Prostate gland (tissue), 2 donors: ENCODE results near the gene KCNAB1. TPM values are rescaled to one million over a fixed set of nuclear protein-coding genes. Genes with fewer than 3 reads are reported as not detected.

Experiments used
- DNase-seq: peaks from one replicate; pipeline ENCODE4 v3.0.0-alpha.2; 2019; ENCODE audit warnings: low spot score
- H3K27ac ChIP-seq, 2 donors: fragments of 200-600 bp; sonication (generic); 2 replicates each; pipeline ENCODE4 v1.5.1; 2017 to 2019
- H3K27me3 ChIP-seq: fragments of 200-600 bp; sonication (generic); replicated peaks from 2 replicates; pipeline ENCODE4 v1.5.1; 2019; ENCODE audit not compliant: insufficient read depth
- H3K36me3 ChIP-seq, 2 donors: fragments of 200-600 bp; sonication (generic); 1 replicate in 1 of 2; 2 replicates in 1 of 2; pipeline versions ENCODE4 v1.5.1 to v1.8.1; 2017 to 2019
- H3K4me1 ChIP-seq: fragments of 200-600 bp; sonication (generic); replicated peaks from 2 replicates; pipeline ENCODE4 v1.5.1; 2019
- H3K4me3 ChIP-seq, 2 donors: fragments of 200-600 bp; sonication (generic); 2 replicates each; pipeline ENCODE4 v1.5.1; 2017 to 2019
- H3K9me3 ChIP-seq: fragments of 200-600 bp; sonication (generic); 2 replicates; pipeline ENCODE4 v1.5.1; 2017
- CTCF ChIP-seq, 4 experiments: fragments of 200-600 bp in 2 of 4; fragments of 450-650 bp in 2 of 4; sonication (generic) in 2 of 4; IDR thresholded peaks; 1 replicate in 3 of 4; 2 replicates in 1 of 4; pipeline ENCODE4 v1.5.1; 2016 to 2019; ENCODE audit warnings: antibody characterized with exemption in 4 of 4, mild to moderate bottlenecking in 2 of 4, moderate library complexity in 2 of 4
- POLR2A ChIP-seq: fragments of 450-650 bp; IDR thresholded peaks from one replicate; pipeline ENCODE4 v1.6.1; 2016; ENCODE audit warnings: antibody characterized with exemption, mild to moderate bottlenecking
- POLR2AphosphoS5 ChIP-seq: sonication (generic); formaldehyde crosslinking; IDR thresholded peaks from one replicate; pipeline ENCODE4 v1.6.1; 2017; ENCODE audit warnings: antibody characterized with exemption
- WGBS: methylation state at CpG from one replicate; pipeline ENCODE4 v1.1.5; 2018; 5-methylcytosine and 5-hydroxymethylcytosine counted together
- intact Hi-C: fragments of 100-400 bp; cut with DNase I; formaldehyde crosslinking; loops from one replicate; pipeline ENCODE4 v1.14.2; 2022
- total RNA-seq, 2 donors: library from RNA; depleted of rRNA; stranded (reverse); fragments of >200 nt; gene quantifications; one replicate each; pipeline ENCODE4 v1.1.0, GENCODE V29; 2016

KCNAB1 gene
- total RNA-seq, 2 donors from 2014 or later = 5.2 to 9.5 TPM

- Histone ChIP-seq H3K27me3 (no peaks in the 10 kb centered on the region), H3K36me3 (no peaks in the 10 kb centered on the region), H3K4me3 (no peak overlapping the region), H3K4me1 (no peaks in the 10 kb centered on the region), H3K9me3 (no peaks in the 10 kb centered on the region), H3K27ac (no peak overlapping the region)
- 86% methylated on average over 3 of the region's 3 CpGs for WGBS
- intact Hi-C loops = no loop called here
- no peak for DNase-seq
- TF ChIP-seq POLR2AphosphoS5 (no peak), POLR2A (no peak), CTCF (IDR thresholded peaks at IDR 0.05) (no peak)
Measured at GRCh38 chr3:156483002-156483401, 362.6 kb downstream of the KCNAB1 start.

- Histone ChIP-seq H3K9me3 (no peaks in the 10 kb centered on the region), H3K27ac (peak overlapping the region in 1 of 2 donors; percentile 45)
- WGBS = 21% methylated on average over 1 of the region's 1 CpG
Measured at GRCh38 chr3:156483426-156483825, 363.0 kb downstream of the KCNAB1 start.

GRCh38 chr3:156483961-156484787, 363.8 kb downstream of the KCNAB1 start:
- Histone ChIP-seq H3K27me3 (no peaks in the 10 kb centered on the region), H3K4me3 (no peak overlapping the region), H3K36me3 (no peaks in the 10 kb centered on the region), H3K27ac (peak overlapping the region; percentile 45 to 58), H3K4me1 (no peaks in the 10 kb centered on the region), H3K9me3 (no peaks in the 10 kb centered on the region)
- 22% methylated on average over 6 of the region's 6 CpGs for WGBS
- intact Hi-C loops = no loop called here
- DNase-seq = no peak
- TF ChIP-seq POLR2A (no peak), POLR2AphosphoS5 (peak; percentile 14), CTCF (IDR thresholded peaks at IDR 0.05) (no peak)

More at GRCh38 chr3:156483426-156483825, 363.0 kb downstream of the KCNAB1 start:
- H3K36me3 ChIP-seq = no peaks in the 10 kb centered on the region
- H3K4me1 ChIP-seq = no peaks in the 10 kb centered on the region
- TF ChIP-seq POLR2A (no peak), POLR2AphosphoS5 (no peak), CTCF (IDR thresholded peaks at IDR 0.05) (no peak)
- no peak overlapping the region for H3K4me3 ChIP-seq
- no peak for DNase-seq
- intact Hi-C loops = no loop called here
- H3K27me3 ChIP-seq = no peaks in the 10 kb centered on the region

- H3K9me3 ChIP-seq = no peaks in the 10 kb centered on the region
- TF ChIP-seq CTCF (IDR thresholded peaks at IDR 0.05) = no peak
- no peak for TF ChIP-seq POLR2A
- no peak for TF ChIP-seq POLR2AphosphoS5
- 97% methylated on average over 3 of the region's 3 CpGs for WGBS
- no peak for DNase-seq
- no peak overlapping the region for H3K27ac ChIP-seq
- no peak overlapping the region for H3K4me3 ChIP-seq
- H3K36me3 ChIP-seq = no peaks in the 10 kb centered on the region
- H3K27me3 ChIP-seq = no peaks in the 10 kb centered on the region
- H3K4me1 ChIP-seq = no peaks in the 10 kb centered on the region
- intact Hi-C loops = no loop called here
Measured at GRCh38 chr3:156488767-156489166, 368.4 kb downstream of the KCNAB1 start.

- no peak overlapping the region for H3K4me3 ChIP-seq
- H3K27ac ChIP-seq = no peak overlapping the region
- no peaks in the 10 kb centered on the region for H3K27me3 ChIP-seq
- no peaks in the 10 kb centered on the region for H3K4me1 ChIP-seq
- intact Hi-C loops = no loop called here
- TF ChIP-seq POLR2A = no peak
- no peak for TF ChIP-seq POLR2AphosphoS5
- no peak for TF ChIP-seq CTCF (IDR thresholded peaks at IDR 0.05)
- H3K9me3 ChIP-seq = no peaks in the 10 kb centered on the region
- DNase-seq = no peak
- no peaks in the 10 kb centered on the region for H3K36me3 ChIP-seq
- 96% methylated on average over 1 of the region's 1 CpG for WGBS
Measured at GRCh38 chr3:156489462-156489911, 369.1 kb downstream of the KCNAB1 start.
